Neural progenitor cell (in vitro differentiated cells): ENCODE data around the gene KIF22. TPM values are rescaled to one million over a fixed set of nuclear protein-coding genes. Genes with fewer than 3 reads are reported as not detected.
A peak's percentile ranks its signal among the peaks of the same experiment; 100 is the strongest.

ENCODE experiments used
- DNase-seq: peaks from one replicate; pipeline ENCODE4 v3.0.0-alpha.2; 2016; ENCODE audit warnings: low spot score
- H2AFZ ChIP-seq: fragments of 200-600 bp; sonication (generic); replicated peaks from 2 replicates; pipeline ENCODE4 v1.6.1; 2016; ENCODE audit warnings: antibody characterized with exemption
- H3F3A ChIP-seq: fragments of 200-600 bp; sonication (generic); 2 replicates; pipeline ENCODE4 v1.6.1; 2016; ENCODE audit warnings: antibody characterized with exemption, low read depth
- H3K27ac ChIP-seq: fragments of 200-600 bp; sonication (generic); 2 replicates; pipeline ENCODE4 v1.5.1; 2016; ENCODE audit warnings: mild to moderate bottlenecking
- H3K27me3 ChIP-seq: fragments of 200-600 bp; sonication (generic); 2 replicates; pipeline ENCODE4 v1.6.1; 2016; ENCODE audit warnings: mild to moderate bottlenecking, moderate library complexity
- H3K36me3 ChIP-seq: fragments of 200-600 bp; sonication (generic); 2 replicates; pipeline ENCODE4 v1.5.1; 2016
- H3K4me1 ChIP-seq: fragments of 200-600 bp; sonication (generic); 2 replicates; pipeline ENCODE4 v1.6.1; 2016; ENCODE audit warnings: mixed run types
- H3K4me2 ChIP-seq: fragments of 200-600 bp; sonication (generic); 2 replicates; pipeline ENCODE4 v1.6.1; 2016
- H3K4me3 ChIP-seq: fragments of 200-600 bp; sonication (generic); 2 replicates; pipeline ENCODE4 v1.5.1; 2016
- H3K79me2 ChIP-seq: fragments of 200-600 bp; sonication (generic); 2 replicates; pipeline ENCODE4 v1.6.1; 2016; ENCODE audit warnings: low read depth
- H3K9ac ChIP-seq: fragments of 200-600 bp; sonication (generic); 2 replicates; pipeline ENCODE4 v1.6.1; 2016
- H3K9me3 ChIP-seq: fragments of 200-600 bp; sonication (generic); 2 replicates; pipeline ENCODE4 v1.5.1; 2016; ENCODE audit warnings: low read depth
- H4K20me1 ChIP-seq: fragments of 200-600 bp; sonication (generic); 2 replicates; pipeline ENCODE4 v1.6.1; 2016; ENCODE audit warnings: low read depth
- H3K27ac Mint-ChIP-seq: 3 replicates; pipeline ENCODE4 v1.8.0; 2021; ENCODE audit warnings: mixed read lengths
- H3K27me3 Mint-ChIP-seq: 2 replicates; pipeline ENCODE4 v1.8.0; 2022; ENCODE audit warnings: low read depth, mild to moderate bottlenecking, inconsistent platforms, moderate library complexity, mixed read lengths; ENCODE audit not compliant: insufficient read depth
- H3K36me3 Mint-ChIP-seq: 3 replicates; pipeline ENCODE4 v1.8.0; 2021; ENCODE audit warnings: mixed read lengths
- H3K4me1 Mint-ChIP-seq: 3 replicates; pipeline ENCODE4 v1.8.0; 2021; ENCODE audit warnings: mixed read lengths
- H3K4me3 Mint-ChIP-seq: 3 replicates; pipeline ENCODE4 v1.8.0; 2021; ENCODE audit warnings: mild to moderate bottlenecking, moderate library complexity, mixed read lengths
- H3K9me3 Mint-ChIP-seq: 3 replicates; pipeline ENCODE4 v1.8.0; 2020; ENCODE audit warnings: mixed read lengths
- CTCF ChIP-seq: fragments of 200-600 bp; sonication (generic); IDR thresholded peaks from 2 replicates; pipeline ENCODE4 v1.5.1; 2017; ENCODE audit warnings: antibody characterized with exemption, mild to moderate bottlenecking
- EZH2 ChIP-seq: fragments of 200-600 bp; sonication (generic); IDR thresholded peaks from 2 replicates; pipeline ENCODE4 v1.6.1; 2017; ENCODE audit warnings: antibody characterized with exemption, mild to moderate bottlenecking, moderate library complexity
- EZH2phosphoT487 ChIP-seq: fragments of 200-600 bp; sonication (generic); IDR thresholded peaks from 2 replicates; pipeline ENCODE4 v1.6.1; 2017; ENCODE audit warnings: antibody characterized with exemption
- total RNA-seq: library from RNA; depleted of rRNA; stranded (reverse); fragments of >200 nt; gene quantifications from 2 replicates; pipeline ENCODE4 v1.2.3, GENCODE V29; 2015; ENCODE audit warnings: low replicate concordance

KIF22 gene
- total RNA-seq, 1 donor from 2014 or later, result 173 TPM

DNA sequence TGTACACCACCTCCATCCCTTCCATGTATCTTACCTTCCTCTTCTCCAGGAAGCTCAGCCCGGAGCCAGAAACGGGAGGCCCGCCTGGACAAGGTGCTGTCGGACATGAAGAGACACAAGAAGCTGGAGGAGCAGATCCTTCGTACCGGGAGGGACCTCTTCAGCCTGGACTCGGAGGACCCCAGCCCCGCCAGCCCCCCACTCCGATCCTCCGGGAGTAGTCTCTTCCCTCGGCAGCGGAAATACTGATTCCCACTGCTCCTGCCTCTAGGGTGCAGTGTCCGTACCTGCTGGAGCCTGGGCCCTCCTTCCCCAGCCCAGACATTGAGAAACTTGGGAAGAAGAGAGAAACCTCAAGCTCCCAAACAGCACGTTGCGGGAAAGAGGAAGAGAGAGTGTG, 29.0 kb downstream of the KIF22 start:
- H3K27ac ChIP-seq, result no peak overlapping the region
- H3K4me3 Mint-ChIP-seq, result peak overlapping the region; percentile 46
- no peak overlapping the region for H3K4me2 ChIP-seq
- no peaks in the 10 kb centered on the region for H3K9me3 Mint-ChIP-seq
- H3K36me3 ChIP-seq, result no peaks in the 10 kb centered on the region
- H3K4me1 ChIP-seq, result peaks cover 13% of the 10 kb centered on the region
- H3K4me3 ChIP-seq, result no peak overlapping the region
- peaks cover 43% of the 10 kb centered on the region for H4K20me1 ChIP-seq
- H3K27ac Mint-ChIP-seq, result no peak overlapping the region
- H3K27me3 Mint-ChIP-seq, result peaks cover 6% of the 10 kb centered on the region
- H3K36me3 Mint-ChIP-seq, result peaks cover 14% of the 10 kb centered on the region
- H3F3A ChIP-seq, result peaks cover 56% of the 10 kb centered on the region
- peaks cover 41% of the 10 kb centered on the region for H3K79me2 ChIP-seq
- no peaks in the 10 kb centered on the region for H3K9me3 ChIP-seq
- TF ChIP-seq CTCF (peak; percentile 4), EZH2 (no peak)
- H3K27me3 ChIP-seq, result no peaks in the 10 kb centered on the region
- no peak overlapping the region for H2AFZ ChIP-seq
- peaks cover 52% of the 10 kb centered on the region for H3K4me1 Mint-ChIP-seq
- H3K9ac ChIP-seq, result no peak overlapping the region
- no peak for DNase-seq

GRCh38 chr16:29820271-29820701, 29.7 kb downstream of the KIF22 start, which contains the start of gene MVP:
TSS of gene MVP (plus strand) at chr16:29820462. CDS start at chr16:29830550, 10,088 bp downstream.
- no peak within 1 kb of the TSS for H2AFZ ChIP-seq
- peaks cover 37% of the 10 kb centered on the region for H4K20me1 ChIP-seq
- Mint-ChIP-seq H3K9me3 (no peaks in the 10 kb centered on the region), H3K4me1 (peaks cover 47% of the 10 kb centered on the region), H3K27me3 (peaks cover 10% of the 10 kb centered on the region), H3K27ac (peak within 1 kb of the TSS; percentile 57), H3K36me3 (peaks cover 14% of the 10 kb centered on the region), H3K4me3 (peak within 1 kb of the TSS; percentile 46)
- DNase-seq, result no peak
- H3K27ac ChIP-seq, result peak within 1 kb of the TSS; percentile 66
- H3K36me3 ChIP-seq, result no peaks in the 10 kb centered on the region
- H3K4me1 ChIP-seq, result peaks cover 13% of the 10 kb centered on the region
- no peaks in the 10 kb centered on the region for H3K9me3 ChIP-seq
- peaks cover 54% of the 10 kb centered on the region for H3F3A ChIP-seq
- H3K79me2 ChIP-seq, result peaks cover 33% of the 10 kb centered on the region
- H3K4me2 ChIP-seq, result no peak within 1 kb of the TSS
- no peak within 1 kb of the TSS for H3K4me3 ChIP-seq
- no peak within 1 kb of the TSS for H3K9ac ChIP-seq
- no peaks in the 10 kb centered on the region for H3K27me3 ChIP-seq
- TF ChIP-seq EZH2phosphoT487 (no peak), EZH2 (no peak), CTCF (no peak)

DNA sequence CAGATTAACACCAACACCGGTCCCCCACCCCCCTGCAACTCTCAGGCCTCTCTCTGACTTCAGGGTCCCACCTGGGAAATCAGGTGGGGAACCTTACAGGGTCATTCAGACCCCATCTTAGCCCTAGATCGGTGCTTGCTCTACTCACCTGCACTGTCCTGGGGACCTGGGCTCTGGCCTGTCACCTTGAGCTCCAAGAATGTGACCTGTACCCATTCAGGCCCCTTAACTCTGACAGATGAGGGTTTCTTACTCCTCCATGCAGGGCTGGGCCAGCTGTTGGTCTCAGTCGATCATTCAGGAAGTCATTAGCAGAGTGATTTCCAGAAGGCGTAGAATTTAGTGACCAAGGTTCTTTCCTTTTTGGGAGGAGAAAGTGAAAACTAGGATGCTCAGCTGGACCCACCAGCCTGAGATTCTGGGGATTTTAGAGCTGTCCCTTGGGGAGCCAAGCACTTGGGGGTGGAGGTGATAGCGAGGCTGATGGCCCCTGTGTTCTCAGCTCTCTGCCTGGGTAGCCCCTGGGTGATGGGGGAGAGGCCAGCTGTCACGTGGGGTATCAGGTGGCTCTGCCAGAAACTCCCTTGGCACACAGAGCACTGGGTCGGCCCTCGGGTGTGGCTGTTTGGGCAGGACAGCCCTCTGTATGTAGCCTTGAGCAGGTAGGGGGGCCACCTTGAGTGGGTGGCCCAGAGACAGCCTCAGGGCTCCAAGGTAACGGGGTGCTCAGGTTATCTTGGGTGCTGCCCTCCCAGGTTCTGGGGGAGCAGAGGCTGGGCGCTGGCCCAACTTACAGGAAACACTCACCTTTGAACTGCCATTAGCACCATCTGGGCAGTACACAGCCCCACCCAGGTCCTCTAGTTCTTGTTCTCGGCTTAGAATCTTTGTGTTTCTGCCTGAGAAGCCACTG, 30.4 kb downstream of the KIF22 start:
- Mint-ChIP-seq H3K27me3 (peaks cover 13% of the 10 kb centered on the region), H3K4me3 (no peak overlapping the region), H3K4me1 (peaks cover 43% of the 10 kb centered on the region), H3K9me3 (no peaks in the 10 kb centered on the region), H3K27ac (peak overlapping the region; percentile 57), H3K36me3 (peaks cover 14% of the 10 kb centered on the region)
- peaks cover 31% of the 10 kb centered on the region for H3K79me2 ChIP-seq
- H2AFZ ChIP-seq, result no peak overlapping the region
- peaks cover 54% of the 10 kb centered on the region for H3F3A ChIP-seq
- H3K27ac ChIP-seq, result peak overlapping the region; percentile 66
- H3K4me2 ChIP-seq, result no peak overlapping the region
- H3K27me3 ChIP-seq, result no peaks in the 10 kb centered on the region
- TF ChIP-seq EZH2phosphoT487 (no peak), CTCF (no peak), EZH2 (no peak)
- H3K9ac ChIP-seq, result no peak overlapping the region
- no peaks in the 10 kb centered on the region for H3K36me3 ChIP-seq
- H3K4me1 ChIP-seq, result peaks cover 18% of the 10 kb centered on the region
- peaks cover 36% of the 10 kb centered on the region for H4K20me1 ChIP-seq
- no peaks in the 10 kb centered on the region for H3K9me3 ChIP-seq
- H3K4me3 ChIP-seq, result no peak overlapping the region
- no peak for DNase-seq
